SIG-M5 (cell line): ENCODE data around the gene TLR5.

Experiments
- DNase-seq: peaks from one replicate; lab custom pipeline; 2025; lab: John Stamatoyannopoulos, UW

TLR5 gene

DNA sequence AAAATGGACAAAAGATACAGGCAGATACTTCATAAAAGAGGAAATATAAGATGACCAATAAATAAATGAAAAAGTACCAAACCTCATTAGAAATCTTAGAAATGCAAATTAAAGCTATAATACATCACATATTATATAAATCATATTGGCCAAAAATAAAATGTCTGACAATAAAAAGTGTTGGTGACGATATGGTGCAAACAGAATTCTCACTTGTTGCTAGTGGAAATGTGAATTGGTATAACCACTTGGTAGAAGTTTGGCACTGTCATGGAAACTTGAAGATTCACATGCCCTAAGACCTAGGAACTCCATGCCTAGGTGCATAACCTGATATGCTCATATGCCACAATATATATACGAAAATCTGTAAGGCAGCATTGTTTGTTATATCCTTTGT, 4.4 kb upstream of the TLR5 start:
- DNase-seq, result no peak

DNA sequence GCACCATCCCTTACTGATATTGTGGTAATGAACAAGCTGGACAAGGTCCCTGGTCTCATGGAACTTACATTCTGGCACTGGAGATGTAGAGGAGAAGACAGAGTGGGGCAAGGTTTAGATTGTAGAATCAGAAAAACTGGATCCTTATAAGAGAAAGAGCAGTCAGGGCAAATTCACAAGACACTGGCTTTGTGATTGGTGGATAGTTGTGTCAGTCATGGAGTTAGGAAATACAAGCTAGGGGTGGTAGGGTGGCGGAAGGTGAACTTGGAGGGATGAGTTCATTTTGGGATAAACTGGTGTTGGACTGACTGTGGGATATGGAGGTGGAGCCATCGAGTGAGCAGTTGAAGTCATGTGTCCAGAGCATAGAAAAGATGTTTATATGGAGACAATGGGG, 3.7 kb upstream of the TLR5 start:
- no peak for DNase-seq

DNA sequence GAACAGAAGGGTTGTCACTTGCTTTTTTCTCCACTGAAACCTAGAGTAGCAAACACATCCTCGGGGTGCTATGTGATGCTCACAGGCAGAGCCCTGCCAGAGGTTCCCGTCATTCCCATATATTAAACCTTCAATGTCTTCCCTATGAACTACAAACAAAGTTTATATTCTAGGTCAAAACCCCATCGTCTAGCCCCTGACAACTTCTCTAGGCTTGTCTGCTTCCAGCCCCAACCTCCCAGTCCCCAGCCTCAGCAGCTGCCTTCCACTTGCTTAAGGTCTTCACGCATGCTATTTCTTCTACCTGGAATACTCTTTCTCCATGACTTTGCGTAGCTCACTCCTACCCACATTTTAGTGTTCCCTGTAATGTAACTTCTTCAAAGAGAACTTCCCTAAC, 1.9 kb upstream of the TLR5 start:
- no peak for DNase-seq

DNA sequence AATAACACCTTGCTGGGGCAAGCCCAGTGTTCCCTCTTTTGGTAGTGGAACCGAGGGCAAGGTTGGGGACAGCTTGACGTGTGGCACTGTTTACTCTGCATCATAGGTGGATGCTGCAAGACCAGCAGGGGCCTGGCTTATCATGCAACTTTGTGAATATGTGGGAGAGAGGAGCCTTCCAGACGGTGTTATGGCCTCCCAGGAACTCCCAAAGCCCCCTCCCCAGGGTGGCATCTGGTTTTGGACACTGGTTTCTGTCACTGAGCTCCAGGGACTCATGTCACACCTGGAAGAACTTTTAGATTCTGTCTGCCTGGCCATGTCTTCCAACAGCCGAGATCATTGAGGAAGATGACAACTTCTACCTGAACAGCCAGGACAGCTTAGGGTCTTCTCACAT, 1.4 kb upstream of the TLR5 start:
- DNase-seq, result no peak

DNA sequence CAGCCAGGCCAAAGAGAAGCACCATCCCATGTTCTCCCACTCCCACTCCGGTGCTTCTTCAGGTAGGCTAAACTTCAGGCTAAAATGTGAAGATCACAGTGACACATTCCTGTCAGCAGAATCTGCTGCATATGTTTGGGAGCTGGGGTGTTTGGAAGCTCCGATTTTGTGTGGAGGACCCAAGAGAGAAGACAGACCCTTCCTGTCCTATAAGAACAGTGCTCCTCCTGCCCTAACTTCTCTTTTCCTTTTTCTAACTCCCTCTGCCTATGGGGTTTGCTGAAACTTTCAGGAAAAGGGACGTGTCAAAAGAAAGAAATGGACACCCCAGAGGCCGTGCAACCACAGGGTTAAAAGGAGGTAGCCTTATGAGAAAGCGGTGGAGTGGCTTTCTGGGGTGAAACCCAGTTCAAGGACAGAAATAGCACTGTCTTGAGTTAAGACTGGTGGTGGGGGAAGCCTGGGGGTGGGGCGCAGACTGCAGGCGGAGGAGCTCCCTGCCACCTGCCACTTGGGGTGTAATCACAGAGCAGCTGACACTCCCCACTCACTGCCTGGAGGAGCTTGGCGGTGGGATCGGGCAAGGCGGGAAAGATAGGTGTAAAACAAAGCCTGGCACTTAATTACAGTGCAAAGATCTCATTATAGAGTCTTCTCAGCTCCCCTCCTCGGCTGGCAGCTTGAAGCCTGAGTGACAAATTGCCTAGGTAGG, 645 bp upstream of the TLR5 start:
- no peak for DNase-seq

DNA sequence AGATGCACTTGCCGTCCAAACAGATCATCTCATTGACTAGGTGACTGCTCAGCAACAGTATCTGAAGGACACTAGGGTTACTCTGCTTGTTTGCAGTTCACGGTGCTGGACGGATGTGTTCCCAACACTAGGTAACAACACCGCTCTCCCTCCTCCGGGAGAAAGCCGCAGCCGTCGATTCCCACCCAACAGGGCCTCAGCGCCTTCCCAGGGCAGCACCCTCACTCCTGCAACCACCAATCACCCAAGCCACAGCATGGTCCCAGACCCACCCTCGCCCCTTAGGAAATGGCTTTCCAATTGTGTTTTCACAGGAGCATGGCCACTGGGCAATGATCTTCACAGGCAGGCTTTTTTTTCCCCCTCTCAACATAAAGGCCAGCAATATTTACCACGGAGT, 779 bp downstream of the TLR5 start:
- DNase-seq, result no peak

DNA sequence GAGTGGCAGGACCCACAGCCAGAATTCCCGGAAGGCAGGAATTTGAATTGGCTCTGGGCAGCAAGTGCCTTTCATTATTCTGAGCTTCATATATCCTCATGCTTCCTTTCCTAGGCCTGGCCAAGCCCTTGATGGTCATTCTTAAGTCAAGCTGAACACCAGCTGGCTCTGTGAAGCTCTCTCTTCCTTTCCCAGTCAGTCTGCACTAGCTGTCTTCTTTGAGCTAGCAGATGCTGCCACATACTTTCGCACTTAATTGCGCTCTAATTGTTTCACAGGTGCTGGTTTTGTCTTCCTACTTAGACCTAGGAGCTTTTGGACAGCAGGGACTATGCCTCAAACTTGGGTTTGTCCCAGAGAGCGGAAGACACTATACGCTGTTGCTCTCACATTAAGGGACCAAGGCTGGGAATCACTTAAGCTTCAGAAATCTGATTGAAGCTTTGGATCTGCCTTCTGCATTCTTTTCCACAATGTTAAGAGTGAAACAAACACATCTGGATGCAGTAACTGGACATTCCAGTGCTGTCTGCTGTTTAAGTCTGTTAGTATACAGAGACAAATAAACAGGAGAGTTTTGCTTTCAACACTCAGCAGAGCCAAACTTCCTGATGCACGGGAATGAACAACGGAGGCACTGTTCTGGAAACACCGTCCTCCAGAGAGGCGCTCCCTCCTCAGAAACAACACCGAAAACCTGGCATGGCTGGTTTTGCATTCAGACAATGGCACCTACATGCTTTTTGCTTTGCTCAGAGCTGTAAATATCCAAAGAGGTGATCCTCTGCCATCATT, 2.2 kb downstream of the TLR5 start:
- DNase-seq, result no peak

DNA sequence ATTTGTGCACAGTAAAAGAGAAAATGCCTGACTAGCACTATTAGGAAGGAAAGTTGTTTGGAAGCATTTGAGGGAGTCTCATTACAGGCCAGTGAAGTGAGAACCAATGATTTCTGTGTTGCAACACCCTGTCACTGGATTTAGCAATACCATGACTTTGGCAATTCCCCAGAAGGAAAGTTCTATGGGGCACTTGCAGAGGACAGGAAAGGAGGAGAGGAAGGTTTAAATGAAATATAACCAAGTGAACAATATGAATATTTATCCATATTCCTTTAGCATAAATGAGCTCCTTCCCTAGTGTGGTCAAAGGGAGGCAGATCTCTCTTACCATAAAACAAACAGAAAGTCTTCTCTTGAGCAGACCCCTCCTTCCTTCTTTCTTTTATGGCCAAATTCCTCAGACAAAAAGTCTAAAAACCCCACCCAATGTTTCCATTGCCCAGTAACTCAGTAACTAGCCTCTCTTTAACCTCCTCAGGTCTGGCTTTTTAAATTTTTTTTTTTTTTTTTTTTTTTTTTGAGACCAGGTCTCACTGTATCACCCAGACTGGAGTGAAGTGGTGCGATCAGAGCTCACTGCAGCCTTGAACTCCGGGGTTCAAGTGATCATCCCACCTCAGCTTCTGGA, 5.5 kb downstream of the TLR5 start:
- DNase-seq, result no peak

DNA sequence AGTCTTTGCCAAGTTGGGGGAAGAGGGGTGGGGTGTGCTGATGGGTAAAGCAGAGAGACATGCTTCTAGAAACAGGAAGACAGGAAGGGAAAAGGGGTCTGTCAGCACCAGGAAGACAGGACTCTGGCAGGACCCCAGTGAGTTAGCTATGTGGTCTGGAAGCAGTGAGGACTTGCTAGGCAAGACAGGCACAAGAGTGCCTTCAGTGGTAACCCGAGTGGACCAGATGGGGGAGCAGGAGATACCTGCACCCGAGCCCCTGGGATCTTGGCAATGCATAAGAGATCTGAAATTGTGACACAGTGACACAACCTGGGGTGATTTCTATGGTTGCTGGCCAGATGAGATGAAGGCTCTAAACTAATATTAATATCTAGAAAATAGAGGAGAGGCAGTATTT, 7.0 kb downstream of the TLR5 start:
- DNase-seq, result no peak

DNA sequence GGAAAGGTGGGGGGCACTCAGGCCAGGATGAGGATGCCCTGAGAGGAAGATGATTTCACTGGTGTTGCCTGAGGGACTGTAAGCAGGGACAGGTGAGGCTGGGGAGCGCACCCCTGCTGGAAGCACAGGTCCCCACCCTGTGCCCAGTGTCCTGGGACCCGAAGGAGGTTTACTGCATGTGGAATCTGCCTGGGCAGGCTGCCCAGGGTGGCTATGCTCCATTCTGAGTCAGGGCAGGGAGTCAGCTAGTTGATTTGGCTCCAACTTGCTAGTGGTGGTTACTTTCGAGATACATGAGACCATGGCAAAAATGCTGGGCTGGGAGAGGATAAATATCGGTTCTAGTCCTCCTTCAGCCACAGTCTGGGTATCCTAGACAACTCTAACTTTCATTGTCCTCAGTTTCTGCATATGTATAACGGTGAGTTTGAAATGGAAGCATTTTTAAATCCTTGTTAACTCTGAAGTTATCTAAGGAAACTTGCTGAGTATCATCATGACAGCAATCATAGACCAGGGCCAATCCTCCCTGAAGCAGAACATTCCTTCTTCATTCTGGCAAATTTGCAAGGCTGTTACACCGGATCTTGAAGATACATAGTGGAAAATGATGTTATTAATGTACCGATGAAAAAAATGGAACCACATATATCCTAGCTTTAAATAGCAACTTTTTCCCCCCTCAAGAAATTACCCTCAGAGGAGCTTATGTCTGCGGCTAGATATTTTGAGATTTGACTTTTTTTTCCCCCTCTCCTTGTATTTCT, 7.7 kb downstream of the TLR5 start:
- DNase-seq, result no peak

DNA sequence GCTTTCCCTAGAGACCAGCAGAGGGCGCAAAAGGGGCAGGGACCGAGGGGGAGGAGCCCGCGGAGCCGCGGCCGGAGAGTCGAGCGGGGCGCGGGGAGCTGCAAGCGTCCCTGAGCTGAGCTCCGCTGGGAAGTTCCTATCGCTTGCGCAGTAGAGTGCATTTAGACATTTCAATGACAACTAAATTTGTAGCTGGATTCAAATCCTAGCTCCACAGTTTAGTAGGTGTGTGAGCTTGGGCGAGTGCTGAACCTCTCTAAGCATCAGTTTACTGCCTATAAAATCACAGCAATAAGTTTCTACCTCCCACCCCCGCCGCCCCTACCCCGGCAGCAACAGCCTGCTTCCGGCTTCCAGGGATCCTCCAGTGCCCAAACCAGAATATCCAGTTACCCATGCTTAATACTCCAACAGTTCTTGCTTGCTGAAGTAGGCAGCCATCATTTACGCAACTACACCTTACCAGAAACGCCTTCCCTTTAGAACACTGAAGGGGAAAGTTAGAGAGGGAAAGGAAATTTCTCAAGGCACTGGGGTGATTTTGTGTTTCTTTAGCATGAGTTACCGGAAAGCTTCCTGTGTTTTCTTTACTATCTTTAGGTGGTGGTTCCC, 9.1 kb downstream of the TLR5 start:
- DNase-seq, result peak; percentile 2

DNA sequence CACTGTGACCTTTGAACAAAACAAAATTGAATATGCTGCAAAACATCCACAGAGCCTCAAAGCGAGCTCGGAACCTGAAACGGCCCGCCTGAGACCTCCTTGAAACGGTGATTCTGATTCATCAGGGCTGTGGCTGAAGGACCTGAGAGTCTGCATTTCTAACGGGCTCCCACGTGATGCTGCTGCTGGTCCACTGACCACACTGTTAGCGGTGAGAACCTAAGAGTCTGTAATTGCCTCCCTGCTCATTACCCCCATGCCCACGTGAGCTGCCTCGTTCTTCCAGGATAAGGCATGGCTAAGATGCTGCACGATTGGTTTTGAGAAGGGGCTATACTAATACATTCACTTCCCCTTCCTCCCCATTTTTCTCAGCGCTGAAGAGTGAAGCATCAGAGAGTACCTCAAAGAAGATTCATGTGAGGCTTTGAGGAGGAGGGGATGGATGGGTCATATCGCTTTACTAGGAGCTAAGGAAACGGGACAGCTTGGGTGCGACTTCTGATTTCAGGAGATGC, 9.7 kb downstream of the TLR5 start:
- DNase-seq, result no peak

DNA sequence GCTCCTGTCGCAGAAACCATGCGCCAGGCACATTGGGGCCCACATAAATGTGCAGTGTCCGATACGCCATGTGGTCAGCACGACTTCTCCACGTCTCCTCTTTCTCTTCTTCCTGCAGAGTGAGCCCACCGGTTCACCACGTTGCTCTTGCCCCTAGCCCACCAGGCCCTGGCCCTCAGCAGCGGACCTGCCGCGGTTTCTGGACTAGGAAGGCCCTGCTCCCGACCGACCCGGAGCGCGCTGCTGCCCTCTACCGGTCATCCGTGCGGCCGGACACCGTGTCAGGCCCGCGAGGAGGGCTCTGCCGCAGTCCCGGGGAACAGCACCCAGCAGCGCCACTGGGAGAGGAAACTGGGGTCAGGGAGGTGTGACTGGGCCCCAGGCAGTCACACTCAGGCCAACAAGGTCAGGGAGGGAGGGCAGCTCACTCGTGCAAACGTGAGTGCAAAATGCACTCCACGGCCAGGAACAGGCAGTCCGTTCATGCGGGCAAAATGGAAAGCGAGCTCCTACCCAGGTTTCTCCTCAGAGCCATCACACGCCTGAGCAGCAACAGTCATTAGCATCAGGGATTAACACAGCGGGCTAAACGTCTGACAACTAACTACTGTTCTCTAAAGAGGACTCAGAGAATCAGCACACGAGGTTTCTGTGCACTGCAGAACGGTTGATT, 13.7 kb downstream of the TLR5 start:
- no peak for DNase-seq

DNA sequence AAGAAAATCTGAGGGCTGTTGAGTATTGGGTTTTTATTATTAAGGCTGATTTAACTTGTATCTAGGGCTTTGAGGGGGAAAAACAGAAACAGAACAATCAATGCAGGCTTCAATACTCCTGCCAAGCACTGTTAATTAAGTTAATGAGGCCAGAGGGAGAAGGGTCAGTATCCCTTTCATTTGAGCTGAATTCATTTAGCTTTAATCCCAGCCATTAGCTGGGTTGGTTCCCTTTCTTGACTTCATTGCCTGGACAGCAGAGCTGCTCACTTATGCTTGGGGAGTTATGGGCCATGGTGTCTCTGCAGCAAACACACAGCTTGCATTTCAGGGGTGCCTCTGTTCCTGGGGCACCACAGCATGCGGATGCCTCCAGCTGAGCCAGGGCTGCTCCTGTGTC, 16.3 kb downstream of the TLR5 start:
- DNase-seq, result no peak

DNA sequence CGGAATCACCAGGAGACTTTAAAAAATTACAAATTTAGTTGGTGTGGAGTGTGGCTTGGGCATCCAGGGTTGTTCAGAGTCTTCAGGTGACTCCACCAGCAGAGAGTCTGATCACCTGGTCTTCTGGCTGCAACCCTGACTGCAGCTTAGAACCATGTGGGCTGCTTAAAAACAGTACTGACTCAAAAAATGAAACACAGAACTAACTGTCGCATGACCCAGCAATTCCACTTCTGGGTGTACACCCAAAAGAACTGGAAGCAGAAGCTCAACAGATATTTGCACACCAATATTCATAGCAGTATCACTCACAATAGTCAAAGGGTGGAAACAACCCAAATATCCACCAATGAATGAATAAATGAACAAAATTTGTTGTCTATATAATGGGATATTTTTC, 17.3 kb downstream of the TLR5 start:
- DNase-seq, result no peak

DNA sequence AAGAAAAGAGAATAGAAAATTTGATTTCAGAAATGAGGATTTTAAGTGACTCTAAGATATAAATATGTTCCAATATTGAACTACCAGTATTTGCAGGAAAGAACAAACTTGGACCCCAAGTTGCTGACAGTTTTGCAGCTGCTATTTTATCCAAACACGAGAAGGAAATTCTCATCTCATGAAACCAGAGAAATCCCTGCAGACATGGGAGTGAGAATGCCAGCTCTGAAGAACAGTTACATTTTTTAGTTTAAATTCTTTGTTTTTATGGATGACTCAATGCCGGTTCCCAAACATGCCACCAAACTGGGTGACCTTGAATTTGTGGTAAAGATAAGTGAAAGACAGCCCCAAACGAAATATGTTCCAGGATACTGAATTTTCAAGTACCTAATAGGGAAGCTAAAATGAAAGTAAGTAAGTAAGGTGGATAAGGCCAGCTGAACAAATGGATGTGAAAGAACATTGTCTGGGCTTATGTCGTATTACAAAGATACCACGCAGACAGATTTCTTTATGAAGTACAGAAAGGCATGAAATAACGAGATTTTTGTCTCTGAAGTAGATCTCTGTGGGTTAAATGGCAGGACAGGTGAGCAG, 19.9 kb downstream of the TLR5 start:
- DNase-seq, result no peak

DNA sequence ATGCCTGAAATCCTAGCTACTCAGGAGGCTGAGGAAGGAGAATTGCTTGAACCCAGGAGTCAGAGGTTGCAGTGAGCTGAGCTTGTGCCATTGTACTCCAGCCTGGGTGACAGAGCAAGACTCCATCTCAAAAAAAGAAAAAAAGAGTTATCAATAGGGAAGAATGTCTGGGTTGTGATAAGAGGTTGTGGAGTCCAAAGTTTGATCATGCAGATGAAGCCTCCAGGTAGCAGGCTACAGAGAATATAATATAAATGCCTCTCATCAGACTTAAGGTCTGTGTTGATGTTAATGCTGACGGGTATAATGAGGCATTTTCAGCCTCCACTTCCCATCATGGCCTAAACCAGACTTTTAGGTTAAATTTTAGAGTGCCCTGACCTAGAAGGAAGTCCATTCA, 24.6 kb downstream of the TLR5 start:
- no peak for DNase-seq

DNA sequence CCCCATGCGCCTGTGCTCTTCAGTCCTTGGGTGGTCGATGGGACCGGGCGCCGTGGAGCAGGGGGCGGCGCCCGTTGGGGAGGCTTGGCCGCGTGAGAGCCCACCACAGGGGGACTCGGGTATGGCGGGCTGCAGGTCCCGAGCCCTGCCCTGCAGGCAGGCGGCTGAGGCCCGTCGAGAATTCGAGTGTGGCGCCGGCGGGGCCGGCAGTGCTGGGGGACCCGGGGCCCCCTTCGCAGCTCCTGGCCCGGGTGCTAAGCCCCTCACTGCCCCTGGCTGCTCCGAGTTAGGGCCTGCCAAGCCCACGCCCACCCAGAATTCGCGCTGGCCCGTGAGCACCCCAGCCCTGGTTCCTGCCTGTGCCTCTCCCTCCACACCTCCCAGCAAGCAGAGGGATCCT, 26.1 kb downstream of the TLR5 start:
- no peak for DNase-seq

DNA sequence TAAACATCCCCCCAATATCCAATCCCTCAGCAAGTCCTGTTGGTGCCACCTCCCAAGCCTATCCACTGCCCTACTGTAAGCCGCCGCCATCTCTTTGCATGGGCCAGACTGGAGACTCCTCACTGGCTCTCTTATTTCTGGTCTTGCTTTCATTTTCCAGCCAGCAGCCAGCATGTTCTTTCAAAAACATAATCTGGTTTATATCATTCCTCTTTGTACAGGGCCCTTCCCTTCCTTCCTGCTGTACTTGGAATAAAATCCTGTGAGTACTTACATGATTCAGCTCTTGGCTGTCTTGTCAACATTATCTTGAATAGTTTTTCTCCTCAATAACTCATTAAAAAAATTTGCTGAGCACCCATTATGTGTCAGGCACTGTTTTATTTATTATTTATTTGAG, 28.2 kb downstream of the TLR5 start:
- no peak for DNase-seq

DNA sequence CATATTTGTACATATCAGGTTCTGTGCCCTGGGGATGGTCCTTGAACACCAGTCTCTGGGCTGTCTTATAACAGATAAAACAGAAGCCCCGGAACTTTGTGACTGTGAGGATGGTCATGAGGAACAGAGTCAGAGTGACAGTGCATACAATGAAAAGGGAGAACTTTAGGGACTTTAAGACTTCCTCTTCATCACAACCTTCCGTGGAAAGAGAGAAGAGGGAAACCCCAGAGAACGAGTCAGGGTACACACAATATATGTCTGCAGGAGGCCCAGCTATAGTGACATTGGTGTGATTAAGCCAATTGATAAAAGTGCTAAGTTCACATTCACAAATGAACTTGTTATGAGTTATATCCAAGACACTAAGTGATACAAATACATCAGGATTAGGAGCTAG, 32.1 kb downstream of the TLR5 start:
- no peak for DNase-seq

DNA sequence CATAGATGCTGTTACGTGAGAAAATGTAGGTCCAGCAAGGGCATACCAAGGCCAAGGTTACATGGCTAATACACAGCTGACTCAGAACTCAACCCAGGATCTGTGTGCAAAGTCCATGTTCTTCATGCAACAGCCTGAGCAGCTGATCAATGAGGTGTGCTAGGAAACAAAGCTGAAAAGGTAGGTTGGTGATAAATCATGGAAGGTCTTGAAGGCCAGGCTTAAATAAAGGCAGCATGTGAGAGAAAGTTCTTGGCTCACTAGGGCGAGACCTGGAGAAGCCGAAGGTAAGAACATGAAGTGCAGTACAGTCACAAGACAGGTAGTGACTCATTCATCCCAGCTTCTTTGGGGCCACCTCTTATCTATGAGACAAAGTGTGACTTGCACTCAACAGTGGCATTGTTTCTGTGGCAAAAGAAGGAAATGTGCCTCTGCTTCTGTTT, 33.4 kb downstream of the TLR5 start:
- DNase-seq, result no peak
